ENCODE results near the gene NOM1.

Gene NOM1

GRCh38 chr7:157012113-157012547 is 62.6 kb downstream of the NOM1 start:
- TF ChIP-seq FOXP2 (optimal IDR thresholded peaks at IDR 0.05; ENCODE audit: borderline replicate concordance, extremely low read depth, extremely low read length, insufficient read depth) (no peak), REST (IDR thresholded peaks at IDR 0.05; ENCODE audit: insufficient read depth in 1 of 2, low read depth in 2 of 2, low read length in 2 of 2) (no peak), POLR2AphosphoS5 (IDR thresholded peaks at IDR 0.05; ENCODE audit: low read depth, low read length) (no peak), SIN3A (IDR thresholded peaks at IDR 0.05; ENCODE audit: borderline replicate concordance, insufficient read depth, low read length) (no peak), TAF1 (IDR thresholded peaks at IDR 0.05; ENCODE audit: borderline replicate concordance, insufficient read depth, low read length) (no peak)

GRCh38 chr7:157013101-157013500 is 63.6 kb downstream of the NOM1 start:
- TF ChIP-seq TAF1 (IDR thresholded peaks at IDR 0.05; ENCODE audit: borderline replicate concordance, insufficient read depth, low read length) = no peak
- TF ChIP-seq REST (IDR thresholded peaks at IDR 0.05; ENCODE audit: insufficient read depth in 1 of 2, low read depth in 2 of 2, low read length in 2 of 2) = no peak

GRCh38 chr7:157013602-157014549 is 64.4 kb downstream of the NOM1 start:
- TF ChIP-seq POLR2AphosphoS5 (IDR thresholded peaks at IDR 0.05; ENCODE audit: low read depth, low read length) = no peak
- TF ChIP-seq TAF1 (IDR thresholded peaks at IDR 0.05; ENCODE audit: borderline replicate concordance, insufficient read depth, low read length) = no peak
- no peak for TF ChIP-seq REST (IDR thresholded peaks at IDR 0.05; ENCODE audit: insufficient read depth in 1 of 2, low read depth in 2 of 2, low read length in 2 of 2)

- no peak for TF ChIP-seq SIN3A (IDR thresholded peaks at IDR 0.05; ENCODE audit: borderline replicate concordance, insufficient read depth, low read length)
- no peak for TF ChIP-seq REST (IDR thresholded peaks at IDR 0.05; ENCODE audit: insufficient read depth in 1 of 2, low read depth in 2 of 2, low read length in 2 of 2)
- TF ChIP-seq POLR2AphosphoS5 (IDR thresholded peaks at IDR 0.05; ENCODE audit: low read depth, low read length) = no peak
- TF ChIP-seq FOXP2 (optimal IDR thresholded peaks at IDR 0.05; ENCODE audit: borderline replicate concordance, extremely low read depth, extremely low read length, insufficient read depth) = no peak
- TF ChIP-seq TAF1 (IDR thresholded peaks at IDR 0.05; ENCODE audit: borderline replicate concordance, insufficient read depth, low read length) = no peak
Observed at GRCh38 chr7:157014635-157015555, 65.4 kb downstream of the NOM1 start.

Measured in PFSK-1 (cell line).